HG02981 (cell line): Measurements from ENCODE around the gene CCDC158.
"Not testable (repeated sequence)": the region's sequence is repeated elsewhere in the genome, so short reads cannot be mapped to it uniquely, and the experiment has no call there.

Source experiments
- ATAC-seq: cut with Tn5 transposase; IDR thresholded peaks from one replicate; pipeline ENCODE4 v1.9.1; 2021; ENCODE audit warnings: mild to moderate bottlenecking, moderate library complexity; ENCODE audit not compliant: unreplicated experiment

Gene CCDC158

DNA sequence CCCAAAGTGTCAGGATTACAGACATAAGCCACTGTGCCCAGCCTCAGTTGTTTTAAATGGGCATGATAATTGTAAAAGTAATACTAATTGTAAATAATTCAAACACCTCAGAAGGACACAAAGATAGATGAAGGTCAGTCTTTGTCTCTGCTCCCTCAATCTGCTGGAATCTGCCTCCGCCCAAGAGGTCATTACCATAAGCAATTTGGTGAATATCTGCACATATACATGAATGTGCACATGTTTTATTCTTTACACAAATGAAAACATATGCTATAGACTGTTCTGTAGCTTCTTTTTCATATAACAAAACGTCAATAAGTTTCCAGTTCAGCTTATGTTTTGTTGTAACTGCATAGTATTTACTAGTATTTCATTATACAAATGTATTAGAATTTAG lies 107.4 kb downstream of the CCDC158 start:
- ATAC-seq: no peak

DNA sequence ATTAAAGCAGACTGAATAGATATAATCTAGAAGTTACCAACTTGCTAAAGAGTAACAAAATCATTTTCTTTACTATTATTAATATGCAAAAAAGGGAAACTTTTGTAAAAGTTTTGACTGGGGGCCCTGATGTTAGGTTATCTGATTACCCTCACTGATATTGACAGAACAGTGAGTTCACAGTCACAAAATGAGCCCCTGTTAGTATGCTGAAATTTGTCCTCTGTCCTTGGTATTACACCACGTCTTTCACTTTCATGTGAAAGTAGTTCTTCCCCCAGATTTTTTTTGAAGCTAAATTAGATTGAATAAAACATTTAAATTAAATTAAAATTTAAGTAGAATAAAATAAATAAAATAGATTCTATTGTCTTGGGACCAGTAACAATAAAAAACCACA lies 108.5 kb downstream of the CCDC158 start:
- no peak for ATAC-seq

DNA sequence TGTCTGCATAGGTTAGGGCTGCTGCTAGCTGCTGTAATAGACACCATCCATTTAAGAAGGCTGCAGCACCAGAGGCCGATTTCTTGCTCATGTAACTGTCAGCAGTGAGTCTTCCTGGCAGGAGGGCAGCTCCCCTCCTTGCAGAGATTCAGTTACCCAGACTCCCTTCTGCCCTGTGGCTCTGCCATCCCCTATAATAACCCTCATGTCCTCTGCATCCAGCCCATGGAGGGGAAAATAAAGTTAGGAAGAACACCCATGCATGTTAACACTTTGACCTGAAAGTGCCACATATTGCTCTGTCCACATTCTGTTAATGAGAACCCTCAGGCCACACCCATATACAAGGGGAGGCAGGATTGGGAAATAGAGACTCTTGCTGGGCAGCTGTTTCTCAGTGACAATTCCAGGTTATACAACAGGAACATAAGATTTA lies 109.0 kb downstream of the CCDC158 start:
- ATAC-seq: no peak

DNA sequence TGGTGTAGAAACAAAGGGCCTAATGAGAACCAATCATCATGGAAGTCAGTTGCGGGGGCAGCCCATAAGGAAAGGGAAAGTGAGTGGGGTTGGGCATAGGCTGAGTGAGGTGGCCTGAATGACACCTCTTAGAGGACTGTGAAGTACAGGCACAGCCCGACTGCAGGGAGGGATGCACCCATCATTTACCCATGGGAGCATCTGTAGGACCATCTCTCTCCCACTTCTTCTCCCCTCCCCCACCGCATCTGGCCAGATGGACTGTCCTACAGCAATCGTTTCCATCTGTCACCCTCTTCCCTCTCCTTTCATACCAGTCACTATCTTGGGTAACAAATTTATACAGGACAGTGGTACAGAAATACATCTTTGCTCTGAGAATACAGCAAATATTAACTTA lies 110.3 kb downstream of the CCDC158 start:
- ATAC-seq: no peak

DNA sequence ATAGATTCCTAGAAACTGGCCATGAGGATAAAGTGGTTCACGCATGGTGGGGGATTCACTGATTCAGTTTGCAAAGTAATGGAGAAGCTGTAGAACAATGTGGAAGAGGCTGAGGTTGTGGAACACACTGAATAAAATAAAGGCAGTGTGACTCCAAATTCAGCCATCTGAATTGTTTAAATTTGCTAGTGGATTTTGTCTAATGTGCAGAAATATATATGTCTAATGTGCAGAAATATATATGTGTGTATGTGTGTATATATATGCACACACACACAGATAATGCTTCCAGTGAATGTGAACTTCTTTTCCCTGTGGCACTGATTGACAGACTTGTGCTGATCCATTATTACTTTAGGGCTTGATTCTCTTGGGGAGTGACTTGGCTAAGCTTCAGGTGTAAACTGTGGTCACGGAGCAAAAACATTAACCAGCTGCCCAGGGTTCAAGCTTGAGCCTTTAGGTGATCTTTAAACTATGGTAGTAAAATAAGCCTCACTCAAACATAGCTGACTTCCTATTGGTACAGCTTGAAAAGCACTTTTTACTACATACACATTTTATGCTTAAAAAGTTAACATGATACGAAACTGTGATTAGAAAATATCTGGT lies 110.9 kb downstream of the CCDC158 start:
- no peak for ATAC-seq

DNA sequence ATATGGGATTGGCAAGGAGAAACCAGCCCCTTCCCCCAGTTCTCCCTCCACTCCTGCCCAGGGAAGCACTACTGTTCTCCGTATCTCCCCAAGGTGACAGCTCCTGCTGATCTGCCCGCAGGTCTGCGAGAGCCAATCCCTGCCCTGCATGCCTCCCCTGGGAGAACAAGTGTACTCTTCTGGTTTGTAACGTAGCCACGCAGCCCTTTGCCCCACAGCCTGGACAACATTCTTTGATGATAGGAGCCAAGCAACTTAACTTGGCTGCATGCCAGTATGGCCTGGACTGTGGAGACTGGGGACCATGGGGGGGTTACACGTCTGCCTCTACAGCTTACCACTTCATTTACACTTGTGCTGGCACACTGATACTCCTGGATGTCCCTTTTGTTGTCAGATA lies 112.4 kb downstream of the CCDC158 start:
- no peak for ATAC-seq

DNA sequence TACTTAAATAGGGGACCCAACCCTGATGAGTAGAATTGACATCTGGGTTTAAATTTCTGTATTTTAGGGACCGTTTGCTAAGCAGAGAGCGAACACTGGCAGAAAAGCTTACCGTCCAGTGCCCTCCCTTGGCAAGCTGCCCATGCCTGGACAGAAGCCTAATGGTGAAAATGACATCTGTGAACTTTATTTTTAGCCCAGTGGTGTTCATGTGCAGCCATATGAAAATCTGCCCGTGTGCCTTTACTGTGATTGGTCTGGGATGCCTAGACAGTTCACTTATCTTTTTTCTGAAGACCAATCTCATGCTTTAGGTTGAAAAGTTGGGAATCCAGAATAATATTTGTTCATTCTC lies 113.3 kb downstream of the CCDC158 start:
- ATAC-seq: no peak

DNA sequence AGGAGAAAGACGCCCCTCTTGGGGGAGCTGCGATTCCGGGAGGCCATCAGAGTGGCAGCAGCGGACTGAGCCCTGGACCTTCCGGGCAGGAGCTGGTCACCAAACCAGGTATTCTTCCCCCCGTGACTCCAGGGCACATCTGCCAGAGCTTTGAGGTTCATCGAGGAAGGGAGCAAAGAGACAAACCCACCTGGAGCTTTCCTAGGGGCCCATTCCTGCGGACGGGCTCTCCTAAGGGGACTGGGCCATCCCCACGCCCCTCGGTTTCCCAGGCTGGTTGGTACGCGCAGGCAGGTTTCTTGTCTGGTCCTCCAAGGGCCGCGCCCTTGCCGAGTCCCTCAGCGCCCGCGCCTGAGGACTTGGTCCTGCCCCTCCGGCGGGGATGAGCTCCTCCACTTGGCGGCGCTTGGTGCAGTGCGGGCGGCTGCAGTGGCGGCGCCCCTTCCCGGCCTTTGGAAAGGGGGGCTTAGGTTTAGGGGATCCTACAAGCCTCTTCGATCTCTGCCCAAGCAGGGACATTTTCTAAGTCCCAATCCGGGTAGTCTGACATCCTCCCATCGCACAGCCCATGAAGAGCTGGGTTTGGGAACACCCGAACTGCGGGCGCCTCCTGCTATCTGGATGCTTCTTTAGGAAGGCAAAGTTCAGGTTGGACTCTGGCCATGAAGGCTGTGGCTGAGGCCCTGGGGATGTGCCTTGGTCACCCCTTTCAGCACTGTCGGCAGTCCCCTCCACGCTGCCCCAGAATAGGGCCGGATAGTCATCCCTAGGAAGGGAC lies 113.9 kb downstream of the CCDC158 start:
- ATAC-seq: no peak

DNA sequence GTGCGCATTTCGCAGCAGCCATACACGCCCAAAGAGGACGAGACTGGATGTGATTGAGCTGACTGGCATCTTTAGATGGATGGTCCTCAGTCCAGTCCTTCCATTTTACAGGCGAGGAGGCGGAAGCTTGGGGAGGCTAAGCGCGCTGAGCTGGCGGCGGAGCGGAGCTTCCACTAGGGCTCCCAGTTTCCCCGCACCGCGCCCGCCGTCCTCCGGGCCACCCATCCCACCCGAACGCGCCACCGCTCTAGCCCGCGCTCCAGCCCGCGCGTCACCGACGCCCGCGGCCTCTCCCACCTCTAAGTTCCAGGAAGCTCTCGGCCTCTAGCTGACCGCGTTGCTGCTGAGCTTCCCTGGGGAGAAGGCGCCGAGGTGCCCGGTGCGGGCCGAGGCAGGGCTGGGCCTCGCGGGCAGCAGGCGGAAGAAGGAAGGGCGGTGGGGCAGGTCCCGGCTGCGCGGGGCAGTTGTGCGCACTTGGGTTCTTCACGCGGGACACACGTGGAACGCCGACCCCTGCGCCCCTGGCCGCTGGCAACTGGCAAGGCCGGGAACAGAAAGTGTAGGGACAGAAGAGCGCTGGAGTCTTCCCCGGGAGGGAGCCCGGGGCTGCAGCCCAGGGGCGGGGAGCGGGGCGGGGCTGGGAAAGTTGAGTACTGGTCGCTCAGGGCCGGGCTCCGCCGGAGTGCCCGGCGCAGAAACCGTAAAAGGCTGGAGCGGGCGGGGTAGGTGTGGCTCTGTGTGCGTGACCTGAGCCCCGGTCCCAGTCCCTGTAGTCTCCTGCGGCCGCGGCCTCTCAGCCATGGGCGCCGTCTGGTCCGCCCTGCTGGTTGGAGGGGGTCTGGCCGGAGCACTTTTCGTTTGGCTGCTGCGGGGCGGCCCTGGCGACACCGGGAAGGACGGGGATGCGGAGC lies 114.7 kb downstream of the CCDC158 start, which contains the start of gene STBD1:
Gene STBD1, plus strand, starts transcription at position 763 of the 911 bp plus-strand sequence. Its CDS starts 37 bp downstream, at position 800.
- no peak for ATAC-seq

DNA sequence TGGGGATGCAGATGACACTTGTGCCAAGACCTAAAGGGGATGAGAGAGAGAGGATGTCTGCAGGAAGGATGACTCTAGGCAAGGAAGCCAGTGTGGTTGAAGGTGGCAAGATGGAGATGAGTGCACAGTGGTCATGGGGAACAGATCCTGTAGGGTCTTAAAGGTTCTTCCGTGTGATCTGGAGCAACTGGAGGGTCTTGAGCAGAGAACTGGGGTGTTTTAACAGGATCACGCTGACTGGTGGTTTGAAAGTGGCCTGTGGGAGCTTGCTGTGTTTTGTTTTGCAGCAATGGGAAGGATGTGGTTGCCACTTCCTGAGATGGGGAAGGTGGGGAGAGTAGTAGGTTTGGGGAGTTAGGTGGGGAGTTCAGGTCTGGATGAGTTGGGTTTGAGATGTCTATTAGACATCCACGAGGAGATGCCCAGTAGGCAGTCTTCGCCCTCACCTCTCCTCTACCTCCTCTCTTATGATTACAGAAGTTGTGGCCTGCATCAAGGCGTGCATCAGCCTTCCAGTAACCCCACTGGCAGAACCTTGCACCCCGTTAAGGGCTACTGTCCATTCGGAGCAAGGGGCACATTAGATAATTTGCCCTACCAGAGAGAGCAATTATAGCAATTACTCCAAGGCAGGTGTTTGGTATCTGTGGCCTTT lies 115.8 kb downstream of the CCDC158 start:
- no peak for ATAC-seq

DNA sequence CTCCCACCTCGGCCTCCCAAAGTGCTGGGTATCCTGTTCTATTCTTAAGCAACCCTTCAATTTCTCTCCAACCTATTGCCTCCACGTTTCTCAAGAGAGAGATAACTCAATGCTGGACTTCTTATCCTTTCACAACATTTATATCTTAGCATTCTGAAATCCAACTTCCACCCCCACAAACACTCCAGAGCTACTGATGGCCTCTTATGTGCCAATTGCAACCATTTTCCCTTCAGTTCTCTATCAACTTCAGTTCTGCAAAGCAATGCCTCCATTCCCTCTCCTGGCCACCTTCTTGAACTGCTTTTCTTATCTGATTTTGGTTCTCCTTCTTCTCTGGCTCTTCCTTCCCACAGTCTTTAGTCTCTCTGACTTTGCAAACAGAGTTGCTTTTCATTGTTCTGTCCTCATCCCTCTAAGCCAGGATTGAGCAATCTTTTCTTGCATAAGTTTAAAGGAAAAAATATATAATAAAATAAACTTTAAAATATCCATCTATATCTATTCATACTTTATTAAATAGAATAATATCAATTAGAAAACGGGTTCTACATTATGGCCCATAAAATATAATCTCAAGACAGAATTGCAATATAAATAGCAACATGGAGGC lies 118.0 kb downstream of the CCDC158 start:
- no peak for ATAC-seq

DNA sequence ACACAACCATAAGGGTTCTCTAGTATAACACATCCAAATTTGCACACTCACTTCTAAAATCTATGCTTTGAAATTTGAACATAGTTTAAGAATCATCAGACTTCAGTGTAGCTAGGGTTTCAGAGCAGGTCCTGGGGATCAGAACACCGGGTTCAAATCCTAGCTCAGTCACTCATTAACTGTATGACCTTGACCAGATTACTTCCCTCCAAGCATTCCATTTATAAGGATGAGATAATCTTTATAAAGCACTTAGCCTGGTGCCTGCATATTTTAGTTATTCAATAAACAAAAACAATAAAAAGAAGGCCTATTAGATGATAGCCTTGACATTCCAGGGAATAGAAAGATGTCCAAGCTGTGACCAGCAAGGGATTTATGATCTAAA lies 119.2 kb downstream of the CCDC158 start:
- no peak for ATAC-seq

DNA sequence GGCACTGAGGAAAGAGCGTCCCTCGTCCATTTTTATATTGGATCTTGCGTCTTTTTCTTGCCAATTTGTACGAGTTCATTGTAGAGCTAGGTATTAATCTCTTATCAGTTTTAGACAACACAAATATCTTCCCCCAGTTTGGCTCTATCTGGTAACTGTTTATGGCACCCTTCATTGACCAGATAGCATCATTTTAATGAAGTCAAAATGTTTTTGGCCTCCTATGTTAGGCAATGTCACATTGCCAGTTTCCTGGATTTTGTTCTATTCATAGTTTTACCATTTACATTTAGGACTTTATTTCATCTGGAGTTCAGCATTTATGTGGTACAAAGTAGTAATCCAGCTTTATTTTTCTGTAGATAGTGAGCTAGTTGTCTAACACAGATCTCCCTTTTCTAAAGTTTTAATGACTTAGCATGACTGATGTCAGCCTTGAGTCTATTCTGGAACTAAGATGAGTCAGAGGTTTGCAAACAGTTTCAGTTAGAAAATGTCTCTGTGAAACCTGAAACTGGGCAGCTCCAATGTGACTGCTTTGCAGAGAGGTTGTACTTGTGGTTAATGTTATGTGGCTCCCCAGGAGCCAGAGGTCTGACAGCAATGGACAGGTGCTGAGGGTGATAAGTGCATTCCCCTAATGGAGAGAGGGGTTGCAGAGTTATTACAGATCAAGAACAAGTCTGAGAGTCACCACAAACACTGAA lies 119.7 kb downstream of the CCDC158 start:
- peak; percentile 99 for ATAC-seq

DNA sequence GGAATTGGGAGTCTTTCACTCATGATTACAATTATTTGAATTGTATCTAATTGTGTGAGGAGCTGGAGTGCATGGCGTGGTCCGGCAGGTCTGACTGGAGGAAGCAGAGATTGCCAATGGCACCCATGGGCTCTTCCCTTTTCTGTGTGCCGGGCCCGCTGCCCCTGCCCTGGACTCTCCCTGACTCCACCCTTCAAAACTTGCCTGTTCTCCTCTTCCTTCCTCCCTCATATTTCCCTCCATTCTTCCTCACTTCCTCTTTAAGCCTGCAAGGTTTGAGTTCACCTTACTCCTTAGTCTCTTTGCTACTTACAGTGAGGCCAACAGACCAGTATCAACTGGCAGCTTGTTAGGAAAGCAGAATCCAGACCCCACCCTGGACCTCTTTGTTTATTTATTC lies 120.9 kb downstream of the CCDC158 start:
- ATAC-seq: no peak

DNA sequence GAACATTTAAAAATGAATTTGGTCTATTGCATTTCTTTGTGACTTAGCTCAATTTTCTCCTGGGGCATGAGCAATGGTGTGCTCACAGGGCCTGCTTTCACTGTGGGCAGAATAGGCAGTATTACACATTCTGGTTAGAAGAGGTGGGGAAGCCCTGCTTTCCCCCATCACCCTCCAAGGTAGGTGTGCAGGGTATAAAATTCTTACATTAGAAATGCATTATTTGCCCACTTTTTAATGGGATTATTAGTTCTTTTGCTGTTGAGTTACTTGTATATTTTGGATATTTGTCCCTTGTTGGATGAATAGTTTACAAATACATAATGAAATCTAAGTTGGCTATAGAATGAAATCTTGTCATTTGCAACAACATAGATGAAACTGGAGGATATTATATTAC lies 122.7 kb downstream of the CCDC158 start:
- ATAC-seq: no peak

DNA sequence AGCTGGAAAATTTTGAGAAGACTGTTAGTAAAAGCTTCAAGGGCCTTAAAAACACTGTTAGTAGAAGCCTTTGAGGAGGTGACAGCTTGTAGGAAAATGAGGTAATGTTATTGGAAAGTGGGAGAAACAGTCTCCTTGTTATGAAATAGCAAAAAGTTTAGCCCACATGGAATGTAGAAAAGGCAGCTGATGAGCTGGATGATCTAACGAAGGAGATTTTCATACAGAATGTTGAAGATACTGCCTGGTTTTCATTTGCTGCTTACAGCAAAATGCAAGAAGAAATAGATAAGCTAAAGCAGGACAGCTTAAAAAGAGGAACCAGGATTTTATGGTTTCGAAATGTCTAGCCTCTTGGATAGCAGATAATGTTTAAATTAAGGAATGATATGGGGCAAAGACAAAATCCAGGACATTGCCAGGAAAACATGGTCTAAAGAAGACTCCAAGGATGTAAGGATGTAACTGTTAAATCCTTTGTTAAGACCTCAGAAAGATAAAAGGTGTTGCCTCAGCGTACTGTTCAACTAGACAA lies 124.6 kb downstream of the CCDC158 start:
- no peak for ATAC-seq

DNA sequence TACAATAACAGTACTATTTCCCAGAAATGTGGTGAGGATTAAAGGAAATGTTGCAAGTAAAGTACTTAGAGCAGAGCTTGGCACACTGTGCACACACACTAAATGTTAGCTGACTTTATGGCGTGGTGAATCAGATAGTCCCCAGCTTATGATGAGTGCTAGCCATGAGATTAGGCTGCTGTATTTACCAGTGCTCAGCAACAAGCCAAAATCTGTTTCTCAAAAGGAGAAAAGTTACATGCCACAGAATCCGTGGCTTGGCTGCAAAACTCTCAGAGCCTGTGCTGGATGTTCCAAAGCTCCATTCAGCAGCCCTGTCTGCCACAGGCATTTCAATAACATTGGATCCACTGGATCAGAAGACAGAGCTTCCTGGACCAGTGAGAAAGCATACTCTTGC lies 127.2 kb downstream of the CCDC158 start:
- ATAC-seq: no peak

DNA sequence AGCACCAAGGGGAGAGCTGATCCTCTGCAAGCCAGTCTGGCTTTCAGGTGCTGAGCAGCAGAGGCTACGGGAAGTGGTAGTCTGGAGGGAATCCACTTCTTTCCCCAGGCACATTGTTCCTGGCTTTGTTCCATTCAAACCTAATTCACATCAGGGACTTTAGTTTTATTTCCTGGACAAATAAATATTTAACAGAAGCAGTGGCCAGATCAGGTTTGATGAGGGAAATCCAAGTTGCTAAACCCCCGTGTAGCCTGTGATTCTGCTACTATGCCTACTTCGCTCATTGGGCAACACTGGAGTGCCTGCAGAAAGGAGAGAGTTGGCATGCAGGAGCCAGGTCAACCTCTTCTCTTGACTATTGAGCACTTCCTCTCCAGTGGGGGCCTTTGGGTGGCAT lies 128.2 kb downstream of the CCDC158 start:
- ATAC-seq: no peak

DNA sequence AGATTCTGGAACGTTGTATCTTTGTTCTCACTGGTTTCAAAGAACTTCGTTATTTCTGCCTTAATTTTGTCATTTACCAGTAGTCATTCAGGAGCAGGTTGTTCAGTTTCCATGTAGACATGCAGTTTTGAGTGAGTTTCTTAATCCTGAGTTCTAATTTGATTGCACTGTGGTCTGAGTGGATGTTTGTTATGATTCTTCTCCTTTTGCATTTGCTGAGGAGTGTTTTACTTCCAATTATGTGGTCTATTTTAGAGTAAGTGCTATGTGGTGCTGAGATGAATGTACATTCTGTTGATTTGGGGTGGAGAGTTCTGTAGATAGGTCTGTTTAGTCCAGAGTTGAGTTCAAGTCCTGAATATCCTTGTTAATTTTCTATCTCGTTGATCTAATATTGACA lies 133.1 kb downstream of the CCDC158 start:
- not testable (repeated sequence) for ATAC-seq

DNA sequence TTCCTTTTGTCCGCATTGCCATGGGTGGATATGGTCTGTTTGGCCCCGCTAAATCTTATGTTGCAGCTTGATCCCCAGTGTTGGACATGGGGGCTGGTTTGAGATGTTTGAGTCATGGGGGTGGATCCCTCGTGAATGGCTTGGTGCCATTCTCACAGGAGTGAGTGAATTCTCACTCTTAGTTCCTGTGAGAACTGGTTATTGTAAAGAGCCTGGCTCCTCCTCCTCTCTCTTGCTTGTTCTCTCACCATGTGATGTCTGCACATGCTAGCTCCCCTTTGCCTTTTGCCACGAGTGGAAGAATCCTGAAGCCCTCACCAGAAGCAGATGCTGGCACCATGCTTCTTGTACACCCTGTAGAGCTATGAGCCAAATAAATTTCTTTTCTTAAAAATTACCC lies 137.0 kb downstream of the CCDC158 start:
- no peak for ATAC-seq
